Keratinocyte (primary cell): ENCODE measurements around the gene POLR1G. TPM values are rescaled to one million over a fixed set of nuclear protein-coding genes. Genes with fewer than 3 reads are reported as not detected.

Source experiments
- DNase-seq: peaks from one replicate; pipeline ENCODE4 v3.0.0-alpha.2; 2011; ENCODE audit warnings: low read depth, missing footprints, low spot score
- FAIRE-seq: peaks from 2 replicates; lab custom pipeline; 2011; peaks lifted over from hg19 to GRCh38; lab: Jason Lieb, UNC
- H2AFZ ChIP-seq: 2 replicates; pipeline ENCODE4 v1.6.0; 2012; ENCODE audit warnings: low read length, control low read depth, inconsistent platforms; ENCODE audit not compliant: control insufficient read depth
- H3K27ac ChIP-seq: 2 replicates; pipeline ENCODE4 v1.5.1; 2011; ENCODE audit warnings: low read length; ENCODE audit not compliant: control insufficient read depth, insufficient read depth
- H3K27me3 ChIP-seq: 3 replicates; pipeline ENCODE4 v1.6.0; 2011; ENCODE audit warnings: low read length; ENCODE audit not compliant: control insufficient read depth, insufficient read depth; ENCODE audit errors: extremely low read depth
- H3K36me3 ChIP-seq, 2 experiments: 2 replicates in 1 of 2; 3 replicates in 1 of 2; pipeline ENCODE4 v1.5.1; 2011; ENCODE audit warnings: low read length in 2 of 2, mild to moderate bottlenecking in 1 of 2; ENCODE audit not compliant: control insufficient read depth in 2 of 2, insufficient read depth in 2 of 2; ENCODE audit errors: extremely low read depth in 1 of 2
- H3K4me1 ChIP-seq: 3 replicates; pipeline ENCODE4 v1.5.1; 2011; ENCODE audit warnings: low read length; ENCODE audit not compliant: control insufficient read depth, insufficient read depth; ENCODE audit errors: extremely low read depth
- H3K4me2 ChIP-seq: 3 replicates; pipeline ENCODE4 v1.6.0; 2011; ENCODE audit warnings: low read depth, low read length; ENCODE audit not compliant: control insufficient read depth, insufficient read depth; ENCODE audit errors: extremely low read depth
- H3K4me3 ChIP-seq, 3 experiments: fragments of 200-600 bp in 1 of 3; sonication (generic) in 1 of 3; 2 replicates in 2 of 3; 3 replicates in 1 of 3; pipeline ENCODE4 v1.5.1; 2011 to 2016; ENCODE audit warnings: low read length in 3 of 3, mild to moderate bottlenecking in 3 of 3, control low read depth in 2 of 3, inconsistent platforms in 1 of 3, low read depth in 1 of 3, mixed read lengths in 1 of 3, mixed run types in 1 of 3, moderate library complexity in 1 of 3; ENCODE audit not compliant: control insufficient read depth in 2 of 3, insufficient read depth in 2 of 3; ENCODE audit errors: extremely low read depth in 1 of 3
- H3K79me2 ChIP-seq: 2 replicates; pipeline ENCODE4 v1.6.0; 2012; ENCODE audit warnings: low read length; ENCODE audit not compliant: control insufficient read depth, insufficient read depth
- H3K9ac ChIP-seq: 3 replicates; pipeline ENCODE4 v1.6.0; 2011; ENCODE audit warnings: low read length; ENCODE audit not compliant: control insufficient read depth, insufficient read depth; ENCODE audit errors: extremely low read depth
- H3K9me1 ChIP-seq: 3 replicates; pipeline ENCODE4 v1.6.0; 2011; ENCODE audit warnings: low read length; ENCODE audit not compliant: control insufficient read depth, insufficient read depth; ENCODE audit errors: extremely low read depth
- H3K9me3 ChIP-seq: 2 replicates; pipeline ENCODE4 v1.5.1; 2012; ENCODE audit warnings: low read depth, low read length; ENCODE audit not compliant: control insufficient read depth
- H4K20me1 ChIP-seq: 3 replicates; pipeline ENCODE4 v1.6.0; 2011; ENCODE audit warnings: low read length; ENCODE audit not compliant: control insufficient read depth, insufficient read depth; ENCODE audit errors: extremely low read depth
- CTCF ChIP-seq, 3 experiments: IDR thresholded peaks in 1 of 3; conservative IDR thresholded peaks in 1 of 3; optimal IDR thresholded peaks in 1 of 3; 2 replicates in 2 of 3; 3 replicates in 1 of 3; pipeline versions ENCODE3 to v1.5.1; 2011; ENCODE audit warnings: low read length in 3 of 3, mild to moderate bottlenecking in 3 of 3, moderate library complexity in 2 of 3, control low read depth in 1 of 3, inconsistent platforms in 1 of 3; ENCODE audit not compliant: insufficient read depth in 2 of 3; ENCODE audit errors: extremely low read depth in 1 of 3
- EZH2 ChIP-seq: IDR thresholded peaks from one replicate; pipeline ENCODE4 v1.6.1; 2012; ENCODE audit warnings: inconsistent platforms, mild to moderate bottlenecking, low read length, moderate library complexity
- dilution Hi-C: fragments of 300-500 bp; cut with MboI; formaldehyde crosslinking; loops from one replicate; pipeline ENCODE4 v1.7.0; 2020; ENCODE audit warnings: low sequenced_read_pairs; ENCODE audit not compliant: extremely low pct_ligation_motif_present
- polyA plus RNA-seq, 5 experiments: library from polyadenylated mRNA; depleted of rRNA in 3 of 5; stranded (reverse) in 3 of 5; stranded (forward) in 1 of 5; unstranded in 1 of 5; fragments of >200 nt; gene quantifications; 1 replicate in 1 of 5; 2 replicates in 3 of 5; 3 replicates in 1 of 5; pipeline versions ENCODE4 v1.2.1 to v1.2.3, GENCODE V29; 2011 to 2012; ENCODE audit warnings: missing spikeins in 2 of 5, low read depth in 1 of 5, low replicate concordance in 1 of 5

Gene POLR1G
- polyA plus RNA-seq, 1 donor (not counting 4 experiments of a cell fraction or from before 2014, with no cell fraction given), result 9.8 TPM

- no peak overlapping the region for H3K9ac ChIP-seq
- dilution Hi-C loops, result no loop called here
These were observed 26.3 kb upstream of the POLR1G start for GRCh38 chr19:45380107-45380506.

GRCh38 chr19:45382426-45382825 is 24.0 kb upstream of the POLR1G start:
- Histone ChIP-seq H4K20me1 (no peaks in the 10 kb centered on the region), H3K27me3 (no peaks in the 10 kb centered on the region), H3K36me3 (peaks cover 19 to 25% of the 10 kb centered on the region in 2 experiments), H3K9me1 (no peaks in the 10 kb centered on the region), H3K4me2 (no peak overlapping the region), H3K27ac (no peak overlapping the region), H3K9me3 (no peaks in the 10 kb centered on the region), H3K79me2 (peaks cover 8% of the 10 kb centered on the region), H2AFZ (no peak overlapping the region), H3K9ac (no peak overlapping the region), H3K4me1 (peaks cover 9% of the 10 kb centered on the region), H3K4me3 (no peak overlapping the region)
- FAIRE-seq (no peak), DNase-seq (no peak)
- dilution Hi-C loops, result no loop called here
- TF ChIP-seq EZH2 (no peak), CTCF (optimal IDR thresholded peaks at IDR 0.05 in 1 of 3, IDR thresholded peaks at IDR 0.05 in 1 of 3, conservative IDR thresholded peaks at IDR 0.05 in 1 of 3; ENCODE audit: extremely low read depth in 1 of 3, insufficient read depth in 2 of 3, low read length in 3 of 3) (no peak)

More at GRCh38 chr19:45380107-45380506, 26.3 kb upstream of the POLR1G start:
- Histone ChIP-seq H3K27ac (peak overlapping the region; percentile 1), H3K79me2 (peaks cover 2% of the 10 kb centered on the region), H3K4me3 (no peak overlapping the region), H4K20me1 (no peaks in the 10 kb centered on the region), H2AFZ (no peak overlapping the region), H3K36me3 (peaks cover 13 to 21% of the 10 kb centered on the region in 2 experiments), H3K9me1 (no peaks in the 10 kb centered on the region), H3K9me3 (no peaks in the 10 kb centered on the region), H3K4me2 (no peak overlapping the region), H3K27me3 (no peaks in the 10 kb centered on the region), H3K4me1 (peaks cover 21% of the 10 kb centered on the region)
- no peak for DNase-seq
- TF ChIP-seq CTCF (optimal IDR thresholded peaks at IDR 0.05 in 1 of 3, IDR thresholded peaks at IDR 0.05 in 1 of 3, conservative IDR thresholded peaks at IDR 0.05 in 1 of 3; ENCODE audit: extremely low read depth in 1 of 3, insufficient read depth in 2 of 3, low read length in 3 of 3) (no peak), EZH2 (no peak)
- no peak for FAIRE-seq
